Astrocyte (in vitro differentiated cells and primary cell): ENCODE measurements around the gene MAP2.

Source experiments
- EZH2 ChIP-seq: IDR thresholded peaks from 2 replicates; pipeline ENCODE4 v1.6.1; 2012; ENCODE audit warnings: mild to moderate bottlenecking, low read length, inconsistent platforms; ENCODE audit not compliant: insufficient read depth
- TF ChIP-seq, protein P1 (sequence below): IDR thresholded peaks from 2 replicates; pipeline ENCODE4 v1.5.1; 2011; ENCODE audit warnings: low read depth, mild to moderate bottlenecking, inconsistent platforms, low read length, moderate library complexity; ENCODE audit not compliant: insufficient read depth

GRCh38 chr2:209713219-209713618 is 289.4 kb downstream of the MAP2 start:
- TF ChIP-seq, protein P1, sequence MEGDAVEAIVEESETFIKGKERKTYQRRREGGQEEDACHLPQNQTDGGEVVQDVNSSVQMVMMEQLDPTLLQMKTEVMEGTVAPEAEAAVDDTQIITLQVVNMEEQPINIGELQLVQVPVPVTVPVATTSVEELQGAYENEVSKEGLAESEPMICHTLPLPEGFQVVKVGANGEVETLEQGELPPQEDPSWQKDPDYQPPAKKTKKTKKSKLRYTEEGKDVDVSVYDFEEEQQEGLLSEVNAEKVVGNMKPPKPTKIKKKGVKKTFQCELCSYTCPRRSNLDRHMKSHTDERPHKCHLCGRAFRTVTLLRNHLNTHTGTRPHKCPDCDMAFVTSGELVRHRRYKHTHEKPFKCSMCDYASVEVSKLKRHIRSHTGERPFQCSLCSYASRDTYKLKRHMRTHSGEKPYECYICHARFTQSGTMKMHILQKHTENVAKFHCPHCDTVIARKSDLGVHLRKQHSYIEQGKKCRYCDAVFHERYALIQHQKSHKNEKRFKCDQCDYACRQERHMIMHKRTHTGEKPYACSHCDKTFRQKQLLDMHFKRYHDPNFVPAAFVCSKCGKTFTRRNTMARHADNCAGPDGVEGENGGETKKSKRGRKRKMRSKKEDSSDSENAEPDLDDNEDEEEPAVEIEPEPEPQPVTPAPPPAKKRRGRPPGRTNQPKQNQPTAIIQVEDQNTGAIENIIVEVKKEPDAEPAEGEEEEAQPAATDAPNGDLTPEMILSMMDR: no peak
- TF ChIP-seq EZH2: no peak
